Measurements from ENCODE around the gene MAPK8IP1.
A peak's percentile ranks its signal among the peaks of the same experiment; 100 is the strongest.

MAPK8IP1 gene

DNA sequence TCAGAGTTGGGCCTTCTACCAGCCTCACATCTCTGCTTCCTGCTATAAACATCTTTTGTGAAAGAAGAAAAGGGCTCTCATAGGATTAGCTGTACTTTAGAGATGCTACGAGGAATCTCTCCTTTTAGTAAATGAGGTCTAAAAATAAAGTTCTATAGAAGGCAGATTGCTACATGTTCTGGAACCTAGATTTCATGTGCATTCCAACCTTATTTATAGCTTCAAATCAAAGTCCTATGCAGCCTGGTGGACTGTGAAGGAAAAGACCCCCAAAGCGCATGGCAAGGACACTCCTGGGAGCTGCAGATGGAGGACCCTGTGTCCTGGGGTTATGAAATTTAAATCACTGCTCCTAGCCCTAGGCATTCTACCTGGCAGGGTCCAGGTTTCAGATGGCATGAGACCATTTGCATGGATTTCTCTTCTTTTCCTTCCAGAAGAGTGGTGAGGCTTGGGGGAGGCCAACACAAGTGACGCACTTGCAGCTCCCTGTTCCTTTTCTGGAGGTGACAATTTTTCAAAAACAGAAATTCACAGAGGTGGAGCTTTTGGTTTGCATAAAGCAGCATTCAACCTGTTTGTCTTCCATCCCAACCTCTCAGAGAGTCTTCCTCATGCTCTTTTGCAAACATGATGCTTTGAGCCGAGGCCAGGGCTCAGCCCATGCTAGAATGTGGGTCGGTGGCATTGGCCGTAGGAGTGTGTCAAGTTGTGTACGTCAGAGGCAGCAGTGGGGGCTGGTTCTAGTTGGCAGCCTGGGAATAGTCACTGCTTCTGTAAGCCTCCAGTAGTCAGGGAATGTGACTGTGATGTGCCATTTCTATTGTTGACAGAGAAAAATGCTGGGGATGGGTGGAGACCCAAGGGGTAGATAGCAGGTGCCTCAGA is 31.9 kb upstream of the MAPK8IP1 start:
- TF ChIP-seq, protein P1, sequence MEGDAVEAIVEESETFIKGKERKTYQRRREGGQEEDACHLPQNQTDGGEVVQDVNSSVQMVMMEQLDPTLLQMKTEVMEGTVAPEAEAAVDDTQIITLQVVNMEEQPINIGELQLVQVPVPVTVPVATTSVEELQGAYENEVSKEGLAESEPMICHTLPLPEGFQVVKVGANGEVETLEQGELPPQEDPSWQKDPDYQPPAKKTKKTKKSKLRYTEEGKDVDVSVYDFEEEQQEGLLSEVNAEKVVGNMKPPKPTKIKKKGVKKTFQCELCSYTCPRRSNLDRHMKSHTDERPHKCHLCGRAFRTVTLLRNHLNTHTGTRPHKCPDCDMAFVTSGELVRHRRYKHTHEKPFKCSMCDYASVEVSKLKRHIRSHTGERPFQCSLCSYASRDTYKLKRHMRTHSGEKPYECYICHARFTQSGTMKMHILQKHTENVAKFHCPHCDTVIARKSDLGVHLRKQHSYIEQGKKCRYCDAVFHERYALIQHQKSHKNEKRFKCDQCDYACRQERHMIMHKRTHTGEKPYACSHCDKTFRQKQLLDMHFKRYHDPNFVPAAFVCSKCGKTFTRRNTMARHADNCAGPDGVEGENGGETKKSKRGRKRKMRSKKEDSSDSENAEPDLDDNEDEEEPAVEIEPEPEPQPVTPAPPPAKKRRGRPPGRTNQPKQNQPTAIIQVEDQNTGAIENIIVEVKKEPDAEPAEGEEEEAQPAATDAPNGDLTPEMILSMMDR (conservative IDR thresholded peaks at IDR 0.05) = no peak
- no peak overlapping the region for H3K27ac ChIP-seq

DNA sequence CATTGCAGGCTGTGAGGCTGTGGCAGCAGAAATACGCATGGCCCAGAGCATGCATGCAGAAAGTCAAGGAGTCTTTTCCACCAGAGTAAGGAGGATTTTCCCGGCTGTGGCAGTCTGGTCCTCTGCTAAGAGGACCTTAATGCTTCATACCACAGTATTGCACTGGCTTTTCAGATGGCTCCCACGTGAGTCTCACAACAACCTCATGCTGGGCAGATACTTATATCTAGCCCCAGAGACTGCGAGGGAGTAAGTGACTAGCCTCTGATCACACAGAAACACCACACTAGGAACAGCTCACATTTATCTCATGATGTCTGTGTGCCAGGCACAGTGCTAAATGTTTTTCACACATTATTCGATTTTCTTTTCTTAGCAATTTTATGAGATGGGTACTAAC is 30.1 kb upstream of the MAPK8IP1 start:
- TF ChIP-seq, protein P1 (conservative IDR thresholded peaks at IDR 0.05) = no peak

DNA sequence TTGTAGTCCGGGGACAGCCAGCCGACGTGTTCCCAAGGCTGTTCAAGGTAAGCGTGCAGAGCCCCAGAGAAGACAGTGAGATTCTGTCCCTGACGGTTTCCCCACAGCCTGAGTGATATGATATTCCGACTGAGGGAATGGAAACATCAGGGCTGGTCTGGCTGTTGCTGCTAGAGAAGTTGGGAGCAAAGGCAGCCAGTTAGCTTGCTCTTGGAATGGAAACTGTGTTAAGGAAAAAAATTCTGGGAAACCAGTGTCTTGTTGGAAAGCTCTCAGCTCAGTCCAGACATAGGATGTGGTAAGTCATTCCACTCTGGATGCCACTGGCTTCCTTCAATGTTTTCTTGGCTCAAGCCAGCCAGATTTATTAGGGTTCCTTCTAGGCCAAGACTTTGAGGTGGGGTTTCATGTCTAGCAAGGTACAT is 29.4 kb upstream of the MAPK8IP1 start:
- H3K27ac ChIP-seq = no peak overlapping the region
- TF ChIP-seq, protein P1 (conservative IDR thresholded peaks at IDR 0.05) = no peak

More for the DNA sequence above, 30.1 kb upstream of the MAPK8IP1 start:
- no peak overlapping the region for H3K27ac ChIP-seq

DNA sequence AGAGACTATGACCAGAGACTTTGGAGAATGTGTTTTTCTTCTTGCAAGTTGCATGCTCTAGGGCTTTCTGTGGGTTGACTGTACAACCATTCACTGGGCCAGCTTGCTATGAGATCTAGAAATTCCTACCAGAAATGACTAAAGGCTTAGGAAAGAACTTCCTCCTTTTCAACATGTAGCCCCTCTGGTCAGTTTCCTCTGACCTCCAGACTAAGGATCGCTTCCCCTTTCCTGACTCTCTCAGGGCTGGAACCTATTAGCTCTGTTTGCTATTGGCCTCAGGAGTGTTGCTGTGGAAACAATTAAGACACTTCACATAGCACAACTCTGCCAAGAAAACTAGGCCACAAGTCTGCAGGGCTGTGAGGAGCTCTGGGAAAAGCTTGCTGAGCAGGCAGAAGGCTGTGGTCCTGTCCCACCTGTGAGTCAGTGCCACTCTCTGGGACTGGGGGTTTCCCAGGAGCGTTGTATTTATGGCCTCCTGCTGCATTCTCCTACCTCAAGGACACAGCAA is 27.4 kb upstream of the MAPK8IP1 start:
- TF ChIP-seq, protein P1 (conservative IDR thresholded peaks at IDR 0.05) = no peak
- H3K27ac ChIP-seq = peak overlapping the region; percentile 50

DNA sequence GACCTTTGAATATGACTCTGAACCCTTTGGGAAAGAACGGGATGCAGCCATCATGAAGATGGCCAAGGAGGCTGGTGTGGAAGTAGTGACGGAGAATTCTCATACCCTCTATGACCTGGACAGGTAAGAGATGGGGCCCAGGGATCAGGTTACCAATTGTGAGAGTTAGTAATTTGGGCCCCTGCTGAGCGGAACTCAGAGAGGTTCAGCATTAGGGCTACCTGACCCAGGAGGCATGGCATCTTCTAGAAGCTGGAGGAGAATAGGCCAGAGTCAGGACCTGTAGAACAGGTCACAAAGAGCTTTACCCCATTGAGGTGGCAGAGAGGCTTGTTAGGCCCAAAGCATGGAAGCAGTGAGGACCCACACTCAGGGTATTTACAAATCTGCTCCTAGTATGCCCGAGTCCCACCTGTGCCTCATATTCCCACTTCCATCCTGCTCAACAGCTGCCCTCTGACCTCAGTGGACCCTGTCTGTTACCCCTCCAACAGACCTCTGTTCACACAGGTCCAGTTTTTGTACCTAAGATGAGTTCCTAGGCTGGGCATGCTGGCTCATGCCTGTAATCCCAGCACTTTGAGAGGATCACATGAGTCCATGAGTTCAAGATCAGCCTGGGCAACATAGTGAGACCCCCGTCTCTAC is 26.6 kb upstream of the MAPK8IP1 start:
- peak overlapping the region; percentile 50 for H3K27ac ChIP-seq
- TF ChIP-seq, protein P1 (conservative IDR thresholded peaks at IDR 0.05) = no peak

DNA sequence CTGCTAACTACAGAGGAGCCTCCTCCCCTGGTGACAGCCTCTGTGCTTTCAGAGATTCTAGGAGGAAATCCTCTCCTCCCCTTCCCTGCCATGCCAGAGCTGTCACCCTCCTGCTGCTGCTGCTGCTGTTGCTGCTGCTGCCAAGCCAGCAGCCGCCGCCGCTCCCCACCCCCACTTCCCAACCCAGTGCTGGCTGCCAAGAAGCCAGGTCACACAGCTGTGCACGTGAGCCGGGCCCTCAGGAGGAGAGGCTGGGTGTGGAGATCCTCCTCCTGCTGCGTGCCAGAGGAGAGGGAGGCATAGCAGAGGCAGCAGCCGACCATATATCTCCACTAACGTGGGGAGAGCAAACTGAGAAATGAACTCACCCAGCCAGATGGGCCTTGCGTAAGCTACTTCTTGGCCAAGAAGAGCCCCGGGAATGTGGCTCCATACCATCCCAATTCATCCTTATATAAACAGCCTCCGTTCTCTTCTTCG is 25.8 kb upstream of the MAPK8IP1 start:
- H3K27ac ChIP-seq = peak overlapping the region; percentile 50
- TF ChIP-seq, protein P1 (conservative IDR thresholded peaks at IDR 0.05) = no peak

DNA sequence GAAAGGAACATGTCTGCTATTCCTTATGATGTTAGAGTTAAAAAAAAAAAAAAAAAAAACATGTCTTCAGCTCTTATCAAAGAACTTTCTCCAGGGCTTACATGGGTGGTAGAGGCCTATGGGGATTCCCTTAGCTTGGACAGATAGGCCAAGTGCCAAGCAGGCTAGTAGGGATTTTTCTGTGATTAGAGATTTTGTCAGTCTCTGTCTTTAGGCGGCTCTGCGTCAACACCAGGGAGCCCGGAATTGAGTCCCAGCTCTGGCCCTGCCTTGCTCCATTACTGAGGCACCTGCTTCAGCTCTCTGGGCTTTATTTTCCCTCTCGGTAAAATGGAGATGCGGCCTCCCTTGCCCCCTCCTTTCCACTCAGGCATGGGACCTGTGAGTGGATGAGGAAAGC is 25.1 kb upstream of the MAPK8IP1 start:
- TF ChIP-seq, protein P1 (conservative IDR thresholded peaks at IDR 0.05) = no peak

More for the DNA sequence above, 25.1 kb upstream of the MAPK8IP1 start:
- peak overlapping the region; percentile 50 for H3K27ac ChIP-seq

All from VCaP (cell line).